Panc1 (cell line): Measurements from ENCODE around the gene TMPRSS6. TPM values are rescaled to one million over a fixed set of nuclear protein-coding genes. Genes with fewer than 3 reads are reported as not detected.

Experiments used
- ATAC-seq: fragments of 200-7000 bp; cut with Tn5 transposase; 2 replicates; pipeline ENCODE4 v1.9.1; 2020; ENCODE audit warnings: mild to moderate bottlenecking, moderate library complexity
- BruUV-seq: library from RNA; stranded (reverse); fragments of 400-500 nt; replicated peaks from 2 replicates; lab custom pipeline; 2021; lab: Mats Ljungman, UMichigan
- CTCF ChIA-PET: fragments of 300-600 bp; sonication (Branson Sonifier 250); formaldehyde crosslinking; loops from one replicate; lab custom pipeline; 2022; ENCODE audit warnings: antibody characterized with exemption; lab: Charles Lee
- POLR2A ChIA-PET: fragments of 300-600 bp; sonication (Branson Sonifier 250); formaldehyde crosslinking; loops from one replicate; lab custom pipeline; 2022; ENCODE audit warnings: antibody characterized with exemption; lab: Charles Lee
- DNase-seq: peaks from one replicate; pipeline ENCODE4 v3.0.0-alpha.2; 2010; ENCODE audit warnings: low read depth, low spot score
- H3K27ac ChIP-seq: 2 replicates; pipeline ENCODE4 v1.5.1; 2011; ENCODE audit warnings: mild to moderate bottlenecking, low read length, inconsistent platforms
- H3K27me3 ChIP-seq: fragments of 200-500 bp; sonication (Bioruptor generic); 2 replicates; pipeline ENCODE4 v1.6.0; 2014; ENCODE audit warnings: low read length, inconsistent platforms; ENCODE audit not compliant: control insufficient read depth, insufficient read depth
- H3K36me3 ChIP-seq: fragments of 200-500 bp; sonication (Bioruptor generic); 2 replicates; pipeline ENCODE4 v1.5.1; 2014; ENCODE audit warnings: inconsistent platforms, mild to moderate bottlenecking, low read length, moderate library complexity; ENCODE audit not compliant: control insufficient read depth, insufficient read depth
- H3K4me1 ChIP-seq: 2 replicates; pipeline ENCODE4 v1.5.1; 2011; ENCODE audit warnings: inconsistent platforms, mild to moderate bottlenecking, low read length, moderate library complexity; ENCODE audit not compliant: control insufficient read depth, insufficient read depth
- H3K4me3 ChIP-seq, 2 experiments: 2 replicates each; pipeline ENCODE4 v1.5.1; 2011 to 2012; ENCODE audit warnings: low read depth in 2 of 2, low read length in 2 of 2, mild to moderate bottlenecking in 2 of 2, inconsistent platforms in 1 of 2, moderate library complexity in 1 of 2
- H3K9me3 ChIP-seq: fragments of 200-500 bp; sonication (Bioruptor generic); 2 replicates; pipeline ENCODE4 v1.5.1; 2014; ENCODE audit warnings: low read depth, mild to moderate bottlenecking, inconsistent platforms, low read length, moderate library complexity; ENCODE audit not compliant: control insufficient read depth, insufficient read depth
- POLR2AphosphoS5 ChIP-seq: IDR thresholded peaks from 2 replicates; pipeline ENCODE4 v1.6.1; 2012; ENCODE audit warnings: mild to moderate bottlenecking, low read depth, low read length, moderate library complexity
- REST ChIP-seq, 2 experiments: IDR thresholded peaks; 2 replicates each; pipeline ENCODE4 v1.6.1; 2011 to 2012; ENCODE audit warnings: low read depth in 2 of 2, control low read depth in 1 of 2, low read length in 1 of 2, mild to moderate bottlenecking in 1 of 2, moderate library complexity in 1 of 2; ENCODE audit not compliant: insufficient read depth in 1 of 2
- SIN3A ChIP-seq: IDR thresholded peaks from 2 replicates; pipeline ENCODE4 v1.6.1; 2012; ENCODE audit warnings: low read depth, mild to moderate bottlenecking, low read length, moderate library complexity, borderline replicate concordance; ENCODE audit not compliant: insufficient read depth
- TCF7L2 ChIP-seq: IDR thresholded peaks from 2 replicates; pipeline ENCODE4 v1.6.1; 2011; ENCODE audit warnings: mild to moderate bottlenecking, low read depth, low read length, inconsistent platforms
- in situ Hi-C: cut with HindIII; loops from 2 replicates; pipeline ENCODE4 v1.10.0; 2016; ENCODE audit warnings: low sequenced_read_pairs, low pct_unique_long_range_greater_than_20kb
- intact Hi-C: fragments of 100-400 bp; cut with micrococcal nuclease; formaldehyde crosslinking; loops from one replicate; pipeline ENCODE4 v1.10.0; 2022; ENCODE audit not compliant: unreplicated experiment
- total RNA-seq: library from RNA; stranded (reverse); gene quantifications from one replicate; pipeline ENCODE4 v1.2.1, GENCODE V29; 2021; ENCODE audit not compliant: unreplicated experiment
- TF ChIP-seq, protein P1 (sequence below): fragments of 450-650 bp; IDR thresholded peaks from 2 replicates; pipeline ENCODE4 v1.5.1; 2017; ENCODE audit warnings: mild to moderate bottlenecking

Gene TMPRSS6
- total RNA-seq, 1 experiment from 2014 or later = not detected

- ATAC-seq (no peak), DNase-seq (no peak)
- no peaks in the 10 kb centered on the region for H3K4me1 ChIP-seq
- H3K9me3 ChIP-seq = no peaks in the 10 kb centered on the region
- H3K27me3 ChIP-seq = no peaks in the 10 kb centered on the region
- no peaks in the 10 kb centered on the region for H3K36me3 ChIP-seq
- in situ Hi-C loops (no loop called here), intact Hi-C loops (no loop called here)
- no TSS peak for BruUV-seq
- no peak for TF ChIP-seq POLR2AphosphoS5
- no peak for TF ChIP-seq TCF7L2
- TF ChIP-seq REST (IDR thresholded peaks at IDR 0.05; ENCODE audit: insufficient read depth in 1 of 2, low read depth in 2 of 2, low read length in 1 of 2) = no peak
- TF ChIP-seq, protein P1, sequence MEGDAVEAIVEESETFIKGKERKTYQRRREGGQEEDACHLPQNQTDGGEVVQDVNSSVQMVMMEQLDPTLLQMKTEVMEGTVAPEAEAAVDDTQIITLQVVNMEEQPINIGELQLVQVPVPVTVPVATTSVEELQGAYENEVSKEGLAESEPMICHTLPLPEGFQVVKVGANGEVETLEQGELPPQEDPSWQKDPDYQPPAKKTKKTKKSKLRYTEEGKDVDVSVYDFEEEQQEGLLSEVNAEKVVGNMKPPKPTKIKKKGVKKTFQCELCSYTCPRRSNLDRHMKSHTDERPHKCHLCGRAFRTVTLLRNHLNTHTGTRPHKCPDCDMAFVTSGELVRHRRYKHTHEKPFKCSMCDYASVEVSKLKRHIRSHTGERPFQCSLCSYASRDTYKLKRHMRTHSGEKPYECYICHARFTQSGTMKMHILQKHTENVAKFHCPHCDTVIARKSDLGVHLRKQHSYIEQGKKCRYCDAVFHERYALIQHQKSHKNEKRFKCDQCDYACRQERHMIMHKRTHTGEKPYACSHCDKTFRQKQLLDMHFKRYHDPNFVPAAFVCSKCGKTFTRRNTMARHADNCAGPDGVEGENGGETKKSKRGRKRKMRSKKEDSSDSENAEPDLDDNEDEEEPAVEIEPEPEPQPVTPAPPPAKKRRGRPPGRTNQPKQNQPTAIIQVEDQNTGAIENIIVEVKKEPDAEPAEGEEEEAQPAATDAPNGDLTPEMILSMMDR = no peak
- TF ChIP-seq SIN3A = no peak
- no peak overlapping the region for H3K4me3 ChIP-seq
- H3K27ac ChIP-seq = no peak overlapping the region
- CTCF ChIA-PET = no interaction called here
- POLR2A ChIA-PET = interaction anchor here (0.5 kb wide), 1 partner anchor 110 kb away, joined by 7 read pairs; no protein-coding TSS in a partner anchor
Observed at GRCh38 chr22:37067428-37067827, 42.1 kb downstream of the TMPRSS6 start.

DNA sequence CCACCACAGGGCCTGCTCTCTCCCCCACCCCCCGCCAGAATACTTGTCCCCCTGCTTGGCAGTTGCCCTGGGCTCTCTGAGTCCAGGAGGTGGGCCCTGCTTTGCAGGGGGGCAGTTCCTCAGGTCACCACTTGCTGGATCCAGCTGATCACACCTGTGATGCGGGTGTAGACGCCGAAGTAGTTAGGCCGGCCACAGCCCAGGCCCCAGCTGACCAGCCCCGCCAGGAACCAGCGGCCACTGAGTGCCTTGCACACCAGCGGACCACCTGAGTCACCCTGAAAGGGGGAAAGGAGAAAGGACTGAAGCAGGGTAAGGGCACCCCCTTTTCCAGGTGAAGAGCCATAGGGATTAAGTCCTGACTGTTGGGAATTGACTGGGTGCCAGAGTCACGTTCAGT is 43.6 kb downstream of the TMPRSS6 start:
- intact Hi-C loops (no loop called here), in situ Hi-C loops (no loop called here)
- TF ChIP-seq SIN3A (no peak), POLR2AphosphoS5 (no peak), TCF7L2 (no peak), REST (IDR thresholded peaks at IDR 0.05; ENCODE audit: insufficient read depth in 1 of 2, low read depth in 2 of 2, low read length in 1 of 2) (no peak)
- TF ChIP-seq, protein P1 = no peak
- no peak overlapping the region for H3K27ac ChIP-seq
- ChIA-PET CTCF (no interaction called here), POLR2A (no interaction called here)
- no peak overlapping the region for H3K4me3 ChIP-seq
- no peaks in the 10 kb centered on the region for H3K27me3 ChIP-seq
- ATAC-seq (no peak), DNase-seq (no peak)
- H3K36me3 ChIP-seq = no peaks in the 10 kb centered on the region
- BruUV-seq = no TSS peak
- H3K4me1 ChIP-seq = no peaks in the 10 kb centered on the region
- no peaks in the 10 kb centered on the region for H3K9me3 ChIP-seq
